GM23338 (cell line): ENCODE measurements around the gene SPATA31C2. TPM values are rescaled to one million over a fixed set of nuclear protein-coding genes. Genes with fewer than 3 reads are reported as not detected.

ENCODE experiments used
- ATAC-seq: fragments of 200-7000 bp; cut with Tn5 transposase; 3 replicates; pipeline ENCODE4 v1.9.1; 2020
- DNase-seq: peaks from one replicate; pipeline ENCODE4 v3.0.0-alpha.2; 2015; ENCODE audit warnings: low spot score
- H2AFZ ChIP-seq: fragments of 200-600 bp; sonication (generic); 2 replicates; pipeline ENCODE4 v1.8.0; 2016; ENCODE audit warnings: antibody characterized with exemption, mild to moderate bottlenecking, moderate library complexity
- H3F3A ChIP-seq: fragments of 200-600 bp; sonication (generic); replicated peaks from 2 replicates; pipeline ENCODE4 v1.8.0; 2017; ENCODE audit warnings: antibody characterized with exemption, mixed run types, low read depth
- H3K27ac ChIP-seq: fragments of 200-600 bp; sonication (generic); 2 replicates; pipeline ENCODE4 v1.6.1; 2016; ENCODE audit warnings: low read depth
- H3K27me3 ChIP-seq: fragments of 200-600 bp; sonication (generic); 2 replicates; pipeline ENCODE4 v1.8.0; 2016; ENCODE audit warnings: mild to moderate bottlenecking, mixed run types, moderate library complexity; ENCODE audit not compliant: insufficient read depth
- H3K36me3 ChIP-seq: fragments of 200-600 bp; sonication (generic); 2 replicates; pipeline ENCODE4 v1.8.0; 2016; ENCODE audit warnings: mild to moderate bottlenecking; ENCODE audit not compliant: insufficient read depth
- H3K4me1 ChIP-seq: fragments of 200-600 bp; sonication (generic); 2 replicates; pipeline ENCODE4 v1.8.0; 2016; ENCODE audit warnings: mild to moderate bottlenecking, moderate library complexity; ENCODE audit not compliant: insufficient read depth
- H3K4me2 ChIP-seq: fragments of 200-600 bp; sonication (generic); 2 replicates; pipeline ENCODE4 v1.7.1; 2017; ENCODE audit warnings: mixed run types
- H3K4me3 ChIP-seq: fragments of 200-600 bp; sonication (generic); 2 replicates; pipeline ENCODE4 v1.6.1; 2016; ENCODE audit warnings: mixed run types
- H3K79me2 ChIP-seq: fragments of 200-600 bp; sonication (generic); replicated peaks from 2 replicates; pipeline ENCODE4 v1.8.0; 2017; ENCODE audit warnings: mild to moderate bottlenecking; ENCODE audit not compliant: insufficient read depth
- H3K9me2 ChIP-seq: fragments of 200-600 bp; sonication (generic); 2 replicates; pipeline ENCODE4 v1.8.0; 2017; ENCODE audit not compliant: insufficient read depth
- H4K20me1 ChIP-seq: fragments of 200-600 bp; sonication (generic); replicated peaks from 2 replicates; pipeline ENCODE4 v1.8.0; 2017; ENCODE audit warnings: mild to moderate bottlenecking; ENCODE audit not compliant: insufficient read depth
- H3K27ac Mint-ChIP-seq: 2 replicates; pipeline ENCODE4 v1.8.0; 2020; ENCODE audit warnings: inconsistent platforms, mild to moderate bottlenecking, moderate library complexity, mixed read lengths
- H3K27me3 Mint-ChIP-seq: 3 replicates; pipeline ENCODE4 v1.8.0; 2022; ENCODE audit warnings: low read depth, mild to moderate bottlenecking, moderate library complexity, mixed read lengths, inconsistent platforms; ENCODE audit not compliant: insufficient read depth, poor library complexity
- H3K36me3 Mint-ChIP-seq: 3 replicates; pipeline ENCODE4 v1.8.0; 2021; ENCODE audit warnings: low read depth, mild to moderate bottlenecking, inconsistent platforms, moderate library complexity, mixed read lengths
- H3K4me1 Mint-ChIP-seq: 3 replicates; pipeline ENCODE4 v1.8.0; 2020; ENCODE audit warnings: mild to moderate bottlenecking, inconsistent platforms, mixed read lengths
- H3K4me3 Mint-ChIP-seq: 3 replicates; pipeline ENCODE4 v1.8.0; 2021; ENCODE audit warnings: moderate library complexity, mild to moderate bottlenecking, inconsistent platforms, mixed read lengths
- H3K9me3 Mint-ChIP-seq: 3 replicates; pipeline ENCODE4 v1.8.0; 2020; ENCODE audit warnings: moderate library complexity, mild to moderate bottlenecking, inconsistent platforms, mixed read lengths
- ZNF114 ChIP-seq: fragments of 250-450 bp; sonication (Bioruptor Pico); IDR thresholded peaks from 2 replicates; pipeline ENCODE4 v1.5.0; 2020; ENCODE audit warnings: mild to moderate bottlenecking, moderate library complexity
- ZNF331 ChIP-seq: fragments of 250-450 bp; sonication (Bioruptor Pico); IDR thresholded peaks from 2 replicates; pipeline ENCODE4 v1.5.0; 2020; ENCODE audit warnings: low read depth, mild to moderate bottlenecking, moderate library complexity
- polyA plus RNA-seq: library from polyadenylated mRNA; unstranded; fragments of >200 nt; fragmentation: Nextera tagmentation; extraction: Ambion mirVana; gene quantifications from 2 replicates; pipeline ENCODE4 v1.2.1, GENCODE V29; 2016
- total RNA-seq: library from RNA; depleted of rRNA; stranded (reverse); fragments of >200 nt; shearing (Covaris generic); gene quantifications from 2 replicates; pipeline ENCODE4 v1.2.3, GENCODE V29; 2014
- TF ChIP-seq, protein P1 (sequence below), 2 experiments: fragments of 200-600 bp in 1 of 2; sonication (generic) in 1 of 2; conservative IDR thresholded peaks; 2 replicates each; pipeline versions ENCODE4 v1.5.1 to v1.6.1; 2016 to 2017; ENCODE audit warnings: antibody characterized with exemption in 2 of 2, low read depth in 2 of 2, mild to moderate bottlenecking in 2 of 2, moderate library complexity in 1 of 2
- TF ChIP-seq, protein P2 (sequence below): fragments of 250-450 bp; sonication (Bioruptor Pico); IDR thresholded peaks from 2 replicates; pipeline ENCODE4 v1.5.0; 2020; ENCODE audit warnings: mild to moderate bottlenecking, moderate library complexity

SPATA31C2 gene
- total and polyA plus RNA-seq, 2 experiments from 2014 or later = 0.08 to 0.35 TPM

DNA sequence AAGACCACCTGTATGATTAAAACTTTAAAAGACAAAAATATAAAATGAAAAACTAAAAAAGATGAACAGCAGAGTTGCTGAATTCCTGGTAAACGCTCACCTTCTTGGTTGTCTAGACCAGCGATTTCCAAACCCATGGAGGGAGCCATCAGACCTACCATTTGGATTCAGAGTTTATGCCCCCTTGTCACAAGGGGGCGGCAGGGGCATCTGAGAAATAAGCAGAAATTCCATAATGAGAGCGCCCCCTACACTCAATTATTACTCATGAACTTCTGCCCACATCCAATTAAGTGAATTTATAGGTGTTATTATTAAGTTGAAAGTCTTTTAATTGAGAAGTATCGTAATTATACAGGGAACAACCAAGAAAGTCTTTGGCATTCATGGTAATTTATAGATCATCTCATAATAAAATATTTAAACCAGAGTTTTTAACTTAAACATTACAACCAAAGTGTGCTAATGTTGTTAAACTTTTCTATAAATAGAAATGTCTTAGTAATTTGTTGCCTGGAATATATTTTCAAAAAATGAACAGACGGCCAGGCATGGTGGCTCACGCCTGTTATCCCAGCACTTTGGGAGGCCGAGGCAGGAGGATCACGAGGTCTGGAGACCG is 35.2 kb upstream of the SPATA31C2 start:
- H3K79me2 ChIP-seq = no peaks in the 10 kb centered on the region
- H3K4me3 Mint-ChIP-seq = no peak overlapping the region
- no peak overlapping the region for H2AFZ ChIP-seq
- H3K9me3 Mint-ChIP-seq = peaks cover 3% of the 10 kb centered on the region; the same call in 2 of the 3 replicates
- no peak overlapping the region for H3K4me3 ChIP-seq
- no peaks in the 10 kb centered on the region for H3K36me3 ChIP-seq
- DNase-seq = peak; percentile 93
- H3K27me3 Mint-ChIP-seq = peaks cover 1% of the 10 kb centered on the region
- H3K27me3 ChIP-seq = no peaks in the 10 kb centered on the region
- peak; percentile 75 for ATAC-seq
- no peak overlapping the region for H3K27ac Mint-ChIP-seq
- H3K9me2 ChIP-seq = no peaks in the 10 kb centered on the region
- H3K27ac ChIP-seq = no peak overlapping the region
- H3K4me1 Mint-ChIP-seq = peaks cover 6% of the 10 kb centered on the region; the same call in 1 of the 3 replicates
- H3K4me1 ChIP-seq = peaks cover 7% of the 10 kb centered on the region; the same call in 1 of the 2 replicates
- no peaks in the 10 kb centered on the region; the same call in 2 of the 3 replicates for H3K36me3 Mint-ChIP-seq
- no peak overlapping the region for H3K4me2 ChIP-seq
- TF ChIP-seq ZNF331 = 0 out of 2 replicates have a peak, but pooled peaks have one; percentile 20
- TF ChIP-seq, protein P1, sequence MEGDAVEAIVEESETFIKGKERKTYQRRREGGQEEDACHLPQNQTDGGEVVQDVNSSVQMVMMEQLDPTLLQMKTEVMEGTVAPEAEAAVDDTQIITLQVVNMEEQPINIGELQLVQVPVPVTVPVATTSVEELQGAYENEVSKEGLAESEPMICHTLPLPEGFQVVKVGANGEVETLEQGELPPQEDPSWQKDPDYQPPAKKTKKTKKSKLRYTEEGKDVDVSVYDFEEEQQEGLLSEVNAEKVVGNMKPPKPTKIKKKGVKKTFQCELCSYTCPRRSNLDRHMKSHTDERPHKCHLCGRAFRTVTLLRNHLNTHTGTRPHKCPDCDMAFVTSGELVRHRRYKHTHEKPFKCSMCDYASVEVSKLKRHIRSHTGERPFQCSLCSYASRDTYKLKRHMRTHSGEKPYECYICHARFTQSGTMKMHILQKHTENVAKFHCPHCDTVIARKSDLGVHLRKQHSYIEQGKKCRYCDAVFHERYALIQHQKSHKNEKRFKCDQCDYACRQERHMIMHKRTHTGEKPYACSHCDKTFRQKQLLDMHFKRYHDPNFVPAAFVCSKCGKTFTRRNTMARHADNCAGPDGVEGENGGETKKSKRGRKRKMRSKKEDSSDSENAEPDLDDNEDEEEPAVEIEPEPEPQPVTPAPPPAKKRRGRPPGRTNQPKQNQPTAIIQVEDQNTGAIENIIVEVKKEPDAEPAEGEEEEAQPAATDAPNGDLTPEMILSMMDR (conservative IDR thresholded peaks at IDR 0.05; ENCODE audit: low read depth in 2 of 2) = peak; percentile 98 to 99
- TF ChIP-seq, protein P2, sequence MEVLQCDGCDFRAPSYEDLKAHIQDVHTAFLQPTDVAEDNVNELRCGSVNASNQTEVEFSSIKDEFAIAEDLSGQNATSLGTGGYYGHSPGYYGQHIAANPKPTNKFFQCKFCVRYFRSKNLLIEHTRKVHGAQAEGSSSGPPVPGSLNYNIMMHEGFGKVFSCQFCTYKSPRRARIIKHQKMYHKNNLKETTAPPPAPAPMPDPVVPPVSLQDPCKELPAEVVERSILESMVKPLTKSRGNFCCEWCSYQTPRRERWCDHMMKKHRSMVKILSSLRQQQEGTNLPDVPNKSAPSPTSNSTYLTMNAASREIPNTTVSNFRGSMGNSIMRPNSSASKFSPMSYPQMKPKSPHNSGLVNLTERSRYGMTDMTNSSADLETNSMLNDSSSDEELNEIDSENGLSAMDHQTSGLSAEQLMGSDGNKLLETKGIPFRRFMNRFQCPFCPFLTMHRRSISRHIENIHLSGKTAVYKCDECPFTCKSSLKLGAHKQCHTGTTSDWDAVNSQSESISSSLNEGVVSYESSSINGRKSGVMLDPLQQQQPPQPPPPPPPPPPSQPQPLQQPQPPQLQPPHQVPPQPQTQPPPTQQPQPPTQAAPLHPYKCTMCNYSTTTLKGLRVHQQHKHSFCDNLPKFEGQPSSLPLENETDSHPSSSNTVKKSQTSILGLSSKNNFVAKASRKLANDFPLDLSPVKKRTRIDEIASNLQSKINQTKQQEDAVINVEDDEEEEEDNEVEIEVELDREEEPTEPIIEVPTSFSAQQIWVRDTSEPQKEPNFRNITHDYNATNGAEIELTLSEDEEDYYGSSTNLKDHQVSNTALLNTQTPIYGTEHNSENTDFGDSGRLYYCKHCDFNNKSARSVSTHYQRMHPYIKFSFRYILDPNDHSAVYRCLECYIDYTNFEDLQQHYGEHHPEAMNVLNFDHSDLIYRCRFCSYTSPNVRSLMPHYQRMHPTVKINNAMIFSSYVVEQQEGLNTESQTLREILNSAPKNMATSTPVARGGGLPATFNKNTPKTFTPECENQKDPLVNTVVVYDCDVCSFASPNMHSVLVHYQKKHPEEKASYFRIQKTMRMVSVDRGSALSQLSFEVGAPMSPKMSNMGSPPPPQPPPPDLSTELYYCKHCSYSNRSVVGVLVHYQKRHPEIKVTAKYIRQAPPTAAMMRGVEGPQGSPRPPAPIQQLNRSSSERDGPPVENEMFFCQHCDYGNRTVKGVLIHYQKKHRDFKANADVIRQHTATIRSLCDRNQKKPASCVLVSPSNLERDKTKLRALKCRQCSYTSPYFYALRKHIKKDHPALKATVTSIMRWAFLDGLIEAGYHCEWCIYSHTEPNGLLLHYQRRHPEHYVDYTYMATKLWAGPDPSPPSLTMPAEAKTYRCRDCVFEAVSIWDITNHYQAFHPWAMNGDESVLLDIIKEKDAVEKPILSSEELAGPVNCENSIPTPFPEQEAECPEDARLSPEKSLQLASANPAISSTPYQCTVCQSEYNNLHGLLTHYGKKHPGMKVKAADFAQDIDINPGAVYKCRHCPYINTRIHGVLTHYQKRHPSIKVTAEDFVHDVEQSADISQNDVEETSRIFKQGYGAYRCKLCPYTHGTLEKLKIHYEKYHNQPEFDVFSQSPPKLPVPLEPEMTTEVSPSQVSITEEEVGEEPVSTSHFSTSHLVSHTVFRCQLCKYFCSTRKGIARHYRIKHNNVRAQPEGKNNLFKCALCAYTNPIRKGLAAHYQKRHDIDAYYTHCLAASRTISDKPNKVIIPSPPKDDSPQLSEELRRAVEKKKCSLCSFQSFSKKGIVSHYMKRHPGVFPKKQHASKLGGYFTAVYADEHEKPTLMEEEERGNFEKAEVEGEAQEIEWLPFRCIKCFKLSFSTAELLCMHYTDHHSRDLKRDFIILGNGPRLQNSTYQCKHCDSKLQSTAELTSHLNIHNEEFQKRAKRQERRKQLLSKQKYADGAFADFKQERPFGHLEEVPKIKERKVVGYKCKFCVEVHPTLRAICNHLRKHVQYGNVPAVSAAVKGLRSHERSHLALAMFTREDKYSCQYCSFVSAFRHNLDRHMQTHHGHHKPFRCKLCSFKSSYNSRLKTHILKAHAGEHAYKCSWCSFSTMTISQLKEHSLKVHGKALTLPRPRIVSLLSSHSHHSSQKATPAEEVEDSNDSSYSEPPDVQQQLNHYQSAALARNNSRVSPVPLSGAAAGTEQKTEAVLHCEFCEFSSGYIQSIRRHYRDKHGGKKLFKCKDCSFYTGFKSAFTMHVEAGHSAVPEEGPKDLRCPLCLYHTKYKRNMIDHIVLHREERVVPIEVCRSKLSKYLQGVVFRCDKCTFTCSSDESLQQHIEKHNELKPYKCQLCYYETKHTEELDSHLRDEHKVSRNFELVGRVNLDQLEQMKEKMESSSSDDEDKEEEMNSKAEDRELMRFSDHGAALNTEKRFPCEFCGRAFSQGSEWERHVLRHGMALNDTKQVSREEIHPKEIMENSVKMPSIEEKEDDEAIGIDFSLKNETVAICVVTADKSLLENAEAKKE (CRISPR knock-in tag) = 0 out of 2 replicates have a peak, but pooled peaks have one; percentile 67
- TF ChIP-seq ZNF114 (CRISPR knock-in tag) = no peak
- H4K20me1 ChIP-seq = no peaks in the 10 kb centered on the region
- no peaks in the 10 kb centered on the region for H3F3A ChIP-seq
